BLaER1 (cell line): ENCODE measurements around the gene C11orf71.
A peak's percentile ranks its signal among the peaks of the same experiment; 100 is the strongest.

Experiments
- H3K27ac ChIP-seq: shearing (Covaris generic); formaldehyde crosslinking; 2 replicates; pipeline ENCODE4 v1.8.1; 2022
- H3K27me3 ChIP-seq: shearing (Covaris generic); formaldehyde crosslinking; 2 replicates; pipeline ENCODE4 v1.8.1; 2022
- H3K36me3 ChIP-seq: shearing (Covaris generic); formaldehyde crosslinking; 2 replicates; pipeline ENCODE4 v1.8.1; 2022
- H3K4me1 ChIP-seq: shearing (Covaris generic); formaldehyde crosslinking; 2 replicates; pipeline ENCODE4 v1.8.1; 2022
- H3K4me2 ChIP-seq: shearing (Covaris generic); formaldehyde crosslinking; 2 replicates; pipeline ENCODE4 v1.8.1; 2022
- H3K4me3 ChIP-seq: shearing (Covaris generic); formaldehyde crosslinking; 2 replicates; pipeline ENCODE4 v1.8.1; 2022
- H3K9ac ChIP-seq: shearing (Covaris generic); formaldehyde crosslinking; 2 replicates; pipeline ENCODE4 v1.8.1; 2022
- H3K9me3 ChIP-seq: shearing (Covaris generic); formaldehyde crosslinking; 2 replicates; pipeline ENCODE4 v1.8.1; 2022
- H4K20me1 ChIP-seq: shearing (Covaris generic); formaldehyde crosslinking; 2 replicates; pipeline ENCODE4 v1.8.1; 2022
- Cebpa-rat ChIP-seq: shearing (Covaris generic); IDR thresholded peaks from 2 replicates; pipeline ENCODE4 v1.8.1; 2022

C11orf71 gene

GRCh38 chr11:114400216-114400914 is at the start of gene C11orf71, which contains the start of gene RBM7:
C11orf71 (minus strand) TSS chr11:114400511; CDS start chr11:114400331, 180 bp downstream.
RBM7 (plus strand) TSS chr11:114400666; CDS start chr11:114400672, 6 bp downstream.
- peak within 1 kb of the TSS; percentile 86 for H3K4me2 ChIP-seq
- H3K36me3 ChIP-seq: peaks cover 28% of the 10 kb centered on the region
- TF ChIP-seq Cebpa-rat: peak; percentile 97; the same call in 1 of the 2 replicates
- peak within 1 kb of the TSS; percentile 97 for H3K27ac ChIP-seq
- no peaks in the 10 kb centered on the region for H3K27me3 ChIP-seq
- H4K20me1 ChIP-seq: peaks cover 36% of the 10 kb centered on the region
- peak within 1 kb of the TSS; percentile 88 for H3K4me3 ChIP-seq
- H3K4me1 ChIP-seq: peaks cover 35% of the 10 kb centered on the region
- H3K9me3 ChIP-seq: no peaks in the 10 kb centered on the region
- H3K9ac ChIP-seq: peak within 1 kb of the TSS; percentile 97

DNA sequence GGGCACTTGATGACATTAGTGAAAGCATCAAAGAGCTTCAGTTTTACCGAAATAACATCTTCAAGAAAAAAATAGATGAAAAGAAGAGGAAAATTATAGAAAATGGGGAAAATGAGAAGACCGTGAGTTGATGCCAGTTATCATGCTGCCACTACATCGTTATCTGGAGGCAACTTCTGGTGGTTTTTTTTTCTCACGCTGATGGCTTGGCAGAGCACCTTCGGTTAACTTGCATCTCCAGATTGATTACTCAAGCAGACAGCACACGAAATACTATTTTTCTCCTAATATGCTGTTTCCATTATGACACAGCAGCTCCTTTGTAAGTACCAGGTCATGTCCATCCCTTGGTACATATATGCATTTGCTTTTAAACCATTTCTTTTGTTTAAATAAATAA is 49.5 kb upstream of the C11orf71 start:
- peaks cover 2% of the 10 kb centered on the region; the same call in 1 of the 2 replicates for H4K20me1 ChIP-seq
- no peaks in the 10 kb centered on the region for H3K27me3 ChIP-seq
- no peak overlapping the region for H3K4me2 ChIP-seq
- no peaks in the 10 kb centered on the region for H3K4me1 ChIP-seq
- no peaks in the 10 kb centered on the region for H3K9me3 ChIP-seq
- TF ChIP-seq Cebpa-rat: no peak
- peaks cover 67% of the 10 kb centered on the region for H3K36me3 ChIP-seq
- H3K4me3 ChIP-seq: no peak overlapping the region
- no peak overlapping the region for H3K27ac ChIP-seq
- H3K9ac ChIP-seq: no peak overlapping the region

GRCh38 chr11:114448749-114449482 is 48.6 kb upstream of the C11orf71 start:
- Histone ChIP-seq H3K4me2 (no peak overlapping the region), H3K27me3 (no peaks in the 10 kb centered on the region), H3K4me3 (no peak overlapping the region), H3K4me1 (no peaks in the 10 kb centered on the region), H3K36me3 (peaks cover 76% of the 10 kb centered on the region), H3K27ac (no peak overlapping the region), H3K9ac (no peak overlapping the region), H3K9me3 (no peaks in the 10 kb centered on the region), H4K20me1 (peaks cover 11% of the 10 kb centered on the region; the same call in 1 of the 2 replicates)
- TF ChIP-seq Cebpa-rat: no peak

- Histone ChIP-seq H3K27ac (no peak overlapping the region), H3K4me2 (no peak overlapping the region), H3K27me3 (no peaks in the 10 kb centered on the region), H3K9ac (no peak overlapping the region), H3K36me3 (peaks cover 70% of the 10 kb centered on the region), H3K4me3 (no peak overlapping the region), H4K20me1 (peaks cover 21% of the 10 kb centered on the region; the same call in 1 of the 2 replicates), H3K9me3 (no peaks in the 10 kb centered on the region), H3K4me1 (no peaks in the 10 kb centered on the region)
- TF ChIP-seq Cebpa-rat: no peak
Observed at GRCh38 chr11:114447892-114448291, 47.6 kb upstream of the C11orf71 start.

GRCh38 chr11:114447444-114447843 is 47.1 kb upstream of the C11orf71 start:
- H3K4me1 ChIP-seq: no peaks in the 10 kb centered on the region
- no peaks in the 10 kb centered on the region for H3K9me3 ChIP-seq
- no peak overlapping the region for H3K27ac ChIP-seq
- no peak overlapping the region for H3K4me2 ChIP-seq
- H3K27me3 ChIP-seq: no peaks in the 10 kb centered on the region
- H3K4me3 ChIP-seq: no peak overlapping the region
- no peak overlapping the region for H3K9ac ChIP-seq
- TF ChIP-seq Cebpa-rat: no peak
- H3K36me3 ChIP-seq: peaks cover 69% of the 10 kb centered on the region
- peaks cover 24% of the 10 kb centered on the region; the same call in 1 of the 2 replicates for H4K20me1 ChIP-seq

- Histone ChIP-seq H3K4me3 (no peak overlapping the region), H3K9me3 (no peaks in the 10 kb centered on the region), H3K4me2 (no peak overlapping the region), H3K9ac (no peak overlapping the region), H3K4me1 (peaks cover 23% of the 10 kb centered on the region), H3K27me3 (no peaks in the 10 kb centered on the region), H4K20me1 (peaks cover 48% of the 10 kb centered on the region), H3K36me3 (peaks cover 38% of the 10 kb centered on the region), H3K27ac (no peak overlapping the region)
- no peak for TF ChIP-seq Cebpa-rat
Observed at GRCh38 chr11:114442536-114442935, 42.2 kb upstream of the C11orf71 start.

DNA sequence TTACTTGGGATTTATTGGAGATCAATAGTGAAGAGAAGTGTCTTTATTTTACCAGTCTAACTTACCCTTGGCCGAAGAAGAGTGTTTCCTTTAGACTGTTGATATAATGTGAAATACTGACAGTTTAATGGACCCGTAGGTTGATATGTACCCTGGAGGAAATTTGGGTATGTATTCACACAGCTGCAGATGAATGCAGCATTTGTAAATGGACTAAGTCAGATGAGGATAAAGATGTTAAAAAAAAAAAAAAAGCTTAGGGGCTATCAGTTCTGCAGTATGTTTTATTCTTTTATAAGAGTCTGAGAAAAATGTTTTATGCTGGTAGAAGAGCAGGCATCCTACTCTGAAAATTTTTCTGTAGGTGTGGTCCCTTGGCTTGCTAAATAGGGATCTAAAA is 41.6 kb upstream of the C11orf71 start:
- H3K9me3 ChIP-seq: no peaks in the 10 kb centered on the region
- peaks cover 32% of the 10 kb centered on the region for H3K36me3 ChIP-seq
- no peak overlapping the region for H3K9ac ChIP-seq
- H3K4me2 ChIP-seq: no peak overlapping the region
- H3K27me3 ChIP-seq: no peaks in the 10 kb centered on the region
- no peak overlapping the region for H3K27ac ChIP-seq
- peaks cover 23% of the 10 kb centered on the region for H3K4me1 ChIP-seq
- TF ChIP-seq Cebpa-rat: no peak
- H3K4me3 ChIP-seq: no peak overlapping the region
- peaks cover 48% of the 10 kb centered on the region for H4K20me1 ChIP-seq

DNA sequence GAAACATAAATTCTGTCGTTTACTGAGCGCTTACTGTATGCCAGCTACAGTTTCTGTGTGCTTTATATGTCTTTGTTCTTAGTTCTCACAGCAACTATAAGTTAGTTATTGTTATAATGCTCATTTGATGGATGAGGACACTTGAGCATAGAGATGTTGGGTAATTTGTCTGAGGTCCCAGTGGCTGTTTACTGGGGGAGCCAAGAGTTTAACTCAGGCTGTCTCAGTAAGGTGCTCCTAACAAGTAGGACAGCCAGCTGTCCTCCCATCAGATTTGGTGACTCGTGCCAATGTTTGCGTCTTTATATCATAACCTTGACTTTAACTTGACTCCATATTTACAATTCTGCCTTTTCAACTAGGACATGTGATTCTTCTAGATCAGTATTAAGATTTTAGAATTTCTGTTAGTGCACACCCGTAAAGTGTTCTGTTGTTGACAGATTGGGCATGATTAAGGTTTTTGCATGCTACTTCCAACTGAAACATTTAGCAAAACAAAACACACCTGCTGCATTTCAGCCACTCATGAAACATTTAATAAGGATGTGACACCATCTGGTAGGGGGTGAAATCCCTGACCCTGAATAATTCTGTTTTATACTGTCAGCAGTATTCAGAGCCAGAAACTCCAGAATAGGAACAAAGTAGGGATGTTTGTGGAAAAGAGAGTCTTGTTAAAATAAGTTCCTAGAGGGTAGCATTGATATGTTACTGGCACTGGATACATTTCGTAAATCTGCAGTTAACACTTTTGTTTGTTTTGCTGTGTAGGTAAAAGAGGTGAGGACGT is 40.9 kb upstream of the C11orf71 start:
- no peak overlapping the region for H3K9ac ChIP-seq
- H3K9me3 ChIP-seq: no peaks in the 10 kb centered on the region
- TF ChIP-seq Cebpa-rat: no peak
- H3K4me3 ChIP-seq: no peak overlapping the region
- H3K4me1 ChIP-seq: peaks cover 23% of the 10 kb centered on the region
- peak overlapping the region; percentile 93 for H3K4me2 ChIP-seq
- peaks cover 24% of the 10 kb centered on the region for H3K36me3 ChIP-seq
- H3K27me3 ChIP-seq: no peaks in the 10 kb centered on the region
- no peak overlapping the region for H3K27ac ChIP-seq
- H4K20me1 ChIP-seq: peaks cover 48% of the 10 kb centered on the region

GRCh38 chr11:114440121-114440860 is 40.0 kb upstream of the C11orf71 start:
- H3K4me1 ChIP-seq: peaks cover 23% of the 10 kb centered on the region
- no peaks in the 10 kb centered on the region for H3K9me3 ChIP-seq

More at GRCh38 chr11:114440121-114440860, 40.0 kb upstream of the C11orf71 start:
- peak overlapping the region; percentile 87 for H3K9ac ChIP-seq
- peak overlapping the region; percentile 76; the same call in 1 of the 2 replicates for H3K27ac ChIP-seq
- no peak for TF ChIP-seq Cebpa-rat
- H3K27me3 ChIP-seq: no peaks in the 10 kb centered on the region
- H3K4me2 ChIP-seq: peak overlapping the region; percentile 93
- peaks cover 21% of the 10 kb centered on the region for H3K36me3 ChIP-seq
- H4K20me1 ChIP-seq: peaks cover 48% of the 10 kb centered on the region
- H3K4me3 ChIP-seq: peak overlapping the region; percentile 89
